HG02885 (cell line): ENCODE measurements around the gene MTMR3.

Source experiments
- ATAC-seq: cut with Tn5 transposase; IDR thresholded peaks from one replicate; pipeline ENCODE4 v1.9.1; 2021; ENCODE audit warnings: mild to moderate bottlenecking; ENCODE audit not compliant: unreplicated experiment, poor library complexity

The MTMR3 gene

DNA sequence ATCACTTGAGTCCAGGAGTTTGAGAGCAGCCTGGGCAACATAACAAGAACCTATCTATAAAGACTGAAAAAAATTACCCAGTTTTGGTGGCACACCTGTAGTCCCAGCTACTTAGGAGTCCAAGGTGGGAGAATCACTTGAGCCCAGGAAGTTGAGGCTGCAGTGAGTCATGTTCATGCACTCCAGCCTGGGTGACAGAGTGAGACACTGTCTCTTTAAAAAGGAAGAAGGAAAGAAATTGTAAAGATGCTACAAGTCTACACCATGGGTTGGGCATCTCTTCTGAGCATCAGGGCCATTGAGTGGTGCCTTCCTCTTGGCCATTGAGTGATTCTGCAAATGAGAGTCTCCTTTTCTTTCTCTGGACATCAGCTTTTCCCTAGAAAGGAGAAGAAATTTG is 15.7 kb upstream of the MTMR3 start:
- ATAC-seq: no peak

- no peak for ATAC-seq
Observed at GRCh38 chr22:29867851-29868250, 15.1 kb upstream of the MTMR3 start.

- no peak for ATAC-seq
Observed at GRCh38 chr22:29870574-29870973, 12.4 kb upstream of the MTMR3 start.

- no peak for ATAC-seq
Observed at GRCh38 chr22:29871684-29872083, 11.3 kb upstream of the MTMR3 start.

DNA sequence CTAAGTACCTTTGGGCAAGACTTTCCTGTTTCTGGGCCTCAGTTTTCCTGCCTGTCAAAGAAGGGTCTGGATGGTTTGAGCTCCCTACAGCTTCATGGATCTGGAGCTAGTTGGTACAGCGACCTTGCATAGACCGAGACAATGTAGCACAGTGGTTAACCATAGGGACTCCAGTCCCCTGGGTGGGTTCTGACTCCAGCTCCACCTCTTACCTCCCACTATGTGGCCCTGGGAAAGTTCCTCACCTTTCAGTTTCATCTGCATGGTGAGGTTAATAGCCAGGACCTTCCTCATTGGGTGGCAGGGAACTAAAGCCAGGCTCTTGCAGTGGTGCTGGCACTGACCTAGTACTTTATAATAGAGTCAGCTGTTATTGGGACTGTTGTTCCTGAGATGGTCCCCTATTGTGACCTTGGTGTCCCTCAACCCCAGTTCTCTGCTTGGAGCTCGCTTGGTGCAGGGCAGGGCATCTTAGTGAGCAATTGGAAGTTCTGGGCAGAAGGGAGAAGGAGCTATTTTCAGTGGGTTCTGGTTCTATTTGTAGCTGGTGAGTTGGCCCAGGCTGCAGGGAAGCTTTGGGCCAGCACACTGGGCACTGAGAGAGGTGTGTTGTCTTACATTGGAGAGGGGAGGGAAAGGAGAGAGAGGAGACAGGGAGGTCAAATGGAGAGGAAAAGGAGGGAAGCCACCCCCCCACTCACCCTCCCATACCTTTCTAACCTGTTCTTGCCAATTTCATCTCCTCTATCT is 10.7 kb upstream of the MTMR3 start:
- no peak for ATAC-seq

- no peak for ATAC-seq
Observed at GRCh38 chr22:29872989-29873388, 10.0 kb upstream of the MTMR3 start.

GRCh38 chr22:29873943-29874342 is 9.0 kb upstream of the MTMR3 start:
- ATAC-seq: no peak

DNA sequence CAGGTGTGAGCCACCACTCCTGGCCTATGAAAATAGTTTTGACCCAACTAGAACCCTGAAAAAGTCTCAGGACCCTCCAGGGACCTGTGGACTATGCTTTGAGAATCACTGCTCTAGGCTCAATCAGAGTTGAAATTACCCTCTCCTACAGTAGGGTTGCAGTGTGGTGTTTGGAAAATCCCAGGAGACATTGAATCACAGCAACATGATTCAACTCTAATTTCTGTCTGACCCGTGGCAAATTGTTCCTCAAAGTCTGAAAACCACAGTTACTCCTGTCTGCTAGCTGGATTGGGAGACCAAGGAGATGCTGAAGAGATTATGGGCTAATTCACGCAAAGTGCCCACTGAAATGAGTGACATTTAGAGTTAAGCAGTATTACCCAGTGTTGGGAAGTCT is 5.4 kb upstream of the MTMR3 start:
- no peak for ATAC-seq

DNA sequence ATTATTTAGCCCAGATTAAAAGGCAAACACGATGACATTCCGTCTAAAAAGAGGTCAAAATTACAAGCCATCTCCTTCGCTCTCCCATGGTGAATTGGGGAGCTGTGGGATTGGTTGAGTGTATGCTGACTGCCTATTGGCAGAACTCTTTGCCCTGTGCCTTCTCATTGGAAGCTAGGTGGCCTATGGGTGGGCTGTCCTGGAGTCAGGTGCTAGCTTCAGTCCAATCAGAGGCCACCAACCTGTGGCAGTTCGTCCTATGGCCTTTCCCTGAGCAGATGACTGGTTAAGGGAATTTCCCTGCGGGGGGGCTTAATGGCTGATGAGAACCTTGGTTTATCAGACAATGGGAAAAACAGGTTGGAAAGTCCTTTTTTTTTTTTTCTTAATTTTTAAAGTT is 3.2 kb upstream of the MTMR3 start:
- no peak for ATAC-seq

DNA sequence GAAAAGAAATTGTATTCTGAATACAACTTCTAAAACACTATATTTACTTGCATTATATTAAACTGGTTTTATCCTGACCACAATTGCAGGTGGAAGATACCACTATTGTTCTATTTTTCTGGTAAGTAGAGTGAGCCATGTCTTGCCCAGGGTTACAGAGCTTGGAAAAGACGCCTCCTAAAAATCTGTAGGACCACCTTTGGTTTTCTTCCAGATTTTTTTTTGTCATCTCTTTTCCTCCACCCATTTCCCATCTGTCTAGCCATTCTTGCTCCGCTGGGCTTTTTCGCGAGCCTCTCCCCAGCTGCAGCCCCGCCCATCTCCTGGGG is 294 bp upstream of the MTMR3 start:
- ATAC-seq: no peak

GRCh38 chr22:29883775-29884097 is 762 bp downstream of the MTMR3 start:
- ATAC-seq: no peak

- no peak for ATAC-seq
Observed at GRCh38 chr22:29885610-29886009, 2.6 kb downstream of the MTMR3 start.

GRCh38 chr22:29886596-29886995 is 3.6 kb downstream of the MTMR3 start:
- no peak for ATAC-seq

DNA sequence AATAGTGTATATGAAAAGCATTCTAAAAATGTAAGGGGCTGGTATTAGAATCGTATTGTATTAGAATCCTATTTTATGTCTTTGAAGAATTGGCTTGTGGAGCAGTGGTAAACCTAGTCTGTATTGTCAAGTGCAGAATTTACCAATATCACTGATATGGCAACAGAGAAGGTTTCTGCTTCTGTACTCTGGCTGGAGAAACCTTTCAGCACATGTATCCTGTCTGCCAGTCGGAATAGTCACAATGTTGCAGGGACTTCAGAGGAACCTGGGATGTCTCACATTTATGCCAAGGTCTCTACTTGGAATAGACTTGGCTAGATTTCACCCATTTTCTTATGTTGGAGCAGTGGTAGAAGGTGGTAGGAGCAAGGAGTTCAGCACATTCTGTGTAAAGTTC is 4.4 kb downstream of the MTMR3 start:
- no peak for ATAC-seq

- no peak for ATAC-seq
Observed at GRCh38 chr22:29890760-29891159, 7.8 kb downstream of the MTMR3 start.

DNA sequence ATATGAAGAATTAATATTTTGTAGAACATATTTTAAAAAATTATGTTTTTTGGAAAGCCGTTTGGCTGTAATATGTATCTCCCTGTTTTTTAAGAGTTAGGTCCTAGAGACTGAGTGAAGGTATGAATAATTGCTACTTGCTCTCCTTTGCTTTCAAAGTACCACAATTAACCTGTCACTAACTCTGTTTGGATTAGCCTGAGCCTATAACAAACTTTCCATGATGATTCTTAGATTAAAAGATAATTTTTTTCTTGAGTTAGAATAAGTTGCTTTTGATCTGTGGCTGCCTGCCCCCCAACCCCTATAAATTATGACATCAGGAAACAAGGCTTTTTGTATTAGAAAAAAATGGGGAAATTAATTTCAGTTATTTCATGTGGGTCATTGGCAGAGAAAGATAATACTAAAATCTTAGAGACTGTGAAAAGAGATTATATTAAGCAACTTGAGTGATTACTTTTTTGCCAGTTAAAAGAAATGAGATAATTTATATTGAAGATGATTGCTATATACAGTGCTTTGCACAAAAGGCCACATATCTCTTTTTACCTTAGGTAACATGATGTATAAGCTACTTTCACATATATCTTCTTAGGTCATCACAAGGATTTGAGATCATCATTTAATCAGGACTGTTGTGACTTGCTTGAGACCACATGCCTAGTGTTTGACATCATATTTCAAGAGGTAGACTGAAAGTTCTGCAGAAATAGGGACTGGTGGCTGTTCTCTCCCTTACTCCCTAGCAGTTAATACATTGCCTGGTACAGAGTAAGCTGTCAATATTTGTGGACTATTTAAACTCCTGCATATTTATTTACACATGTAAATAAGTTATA is 9.6 kb downstream of the MTMR3 start:
- no peak for ATAC-seq

DNA sequence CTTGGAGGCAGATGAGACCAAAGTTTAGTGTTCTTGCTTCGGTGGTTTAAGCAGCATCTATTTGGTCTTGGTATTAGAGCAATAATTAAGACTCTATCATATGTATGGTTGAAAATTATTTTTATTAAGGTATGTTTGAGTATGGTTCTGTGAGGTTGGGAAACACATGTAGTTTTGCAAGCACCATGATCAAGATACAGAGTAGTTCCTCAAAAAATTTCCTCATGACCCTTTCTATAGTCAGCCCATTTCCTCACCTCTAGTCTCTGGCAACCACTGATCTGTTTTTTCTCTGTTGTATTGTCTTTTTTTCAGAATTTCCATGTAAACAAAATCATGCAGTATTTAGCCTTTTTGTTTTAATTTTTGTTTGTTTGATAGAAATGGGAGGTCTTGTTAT is 18.4 kb downstream of the MTMR3 start:
- ATAC-seq: no peak

DNA sequence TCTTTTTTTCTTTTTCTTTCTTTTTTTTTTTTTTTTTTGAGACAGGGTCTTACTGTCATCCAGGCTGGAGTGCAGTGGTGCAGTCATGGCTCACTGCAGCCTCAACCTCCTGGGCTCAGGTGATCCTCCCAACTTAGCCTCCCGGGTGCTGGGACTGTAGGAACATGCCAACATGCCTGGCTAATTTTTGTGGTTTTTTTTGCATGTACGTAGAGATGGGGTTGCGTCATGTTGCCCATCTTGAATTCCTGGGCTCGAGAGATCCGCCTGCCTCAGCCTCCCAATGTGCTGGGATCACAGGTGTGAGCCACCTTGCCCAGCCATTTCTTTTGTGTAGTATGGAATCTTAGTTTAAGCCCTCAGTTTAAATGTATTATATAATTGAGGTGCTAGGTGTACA is 20.4 kb downstream of the MTMR3 start:
- ATAC-seq: no peak

- no peak for ATAC-seq
Observed at GRCh38 chr22:29904020-29904419, 21.0 kb downstream of the MTMR3 start.

DNA sequence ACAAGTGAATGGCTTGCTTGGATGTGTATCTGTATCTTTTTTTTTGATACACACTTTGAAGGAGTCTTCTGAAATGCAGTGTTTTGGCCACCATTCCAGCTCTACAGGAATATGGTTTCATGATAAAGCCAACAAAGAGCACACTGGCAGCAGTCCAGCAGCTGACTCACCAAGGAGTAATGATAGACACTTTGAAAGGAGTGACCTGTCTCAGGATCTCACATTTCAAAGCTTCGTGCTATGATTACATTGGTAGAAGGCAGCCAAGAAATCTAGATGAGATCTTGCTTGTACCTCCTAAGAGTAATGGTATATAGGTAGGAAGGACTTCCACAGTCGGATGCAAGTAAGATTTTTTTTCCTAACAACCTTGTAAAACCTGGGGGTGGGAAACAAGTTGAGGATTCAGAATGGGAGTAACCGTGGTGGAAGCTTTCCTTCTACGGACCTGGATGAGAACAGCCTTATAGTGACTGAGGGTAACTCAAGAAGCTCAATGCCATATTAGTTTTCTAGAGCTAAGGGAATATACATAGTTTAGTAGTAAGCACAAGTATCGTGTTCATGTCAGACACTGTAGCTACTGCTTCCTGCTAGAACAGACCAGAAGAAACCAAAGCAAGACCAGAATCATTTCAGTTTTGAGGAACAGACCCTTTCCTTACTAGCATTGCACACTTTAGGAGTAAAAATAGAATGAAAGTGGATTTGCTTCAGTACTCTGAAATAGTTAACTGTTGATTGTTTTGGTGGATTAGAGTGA is 25.0 kb downstream of the MTMR3 start:
- ATAC-seq: no peak

DNA sequence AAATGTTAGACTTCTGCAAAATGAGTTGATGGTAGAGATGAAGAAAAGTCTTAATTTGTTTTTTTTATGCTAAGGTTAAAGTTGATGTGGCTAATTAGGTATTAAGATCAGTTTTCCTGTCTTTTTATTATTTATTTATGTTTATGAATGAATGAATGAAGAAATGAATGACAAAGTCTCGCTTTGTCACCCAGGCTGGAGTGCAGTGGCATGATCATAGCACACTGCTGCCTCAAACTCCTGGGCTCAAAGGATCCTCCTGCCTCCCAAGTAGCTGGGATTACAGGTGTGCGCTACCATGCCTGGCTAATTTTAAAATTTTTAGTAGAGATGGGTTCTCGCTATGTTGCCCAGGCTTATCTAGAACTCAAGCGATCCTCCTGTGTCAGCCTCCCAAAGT is 29.2 kb downstream of the MTMR3 start:
- no peak for ATAC-seq
